Panc1 (cell line): ENCODE data around the gene YBX3. TPM values are rescaled to one million over a fixed set of nuclear protein-coding genes. Genes with fewer than 3 reads are reported as not detected.
A peak's percentile ranks its signal among the peaks of the same experiment; 100 is the strongest.

Experiments used
- ATAC-seq: fragments of 200-7000 bp; cut with Tn5 transposase; 2 replicates; pipeline ENCODE4 v1.9.1; 2020; ENCODE audit warnings: mild to moderate bottlenecking, moderate library complexity
- BruUV-seq: library from RNA; stranded (reverse); fragments of 400-500 nt; replicated peaks from 2 replicates; lab custom pipeline; 2021; lab: Mats Ljungman, UMichigan
- CTCF ChIA-PET: fragments of 300-600 bp; sonication (Branson Sonifier 250); formaldehyde crosslinking; loops from one replicate; lab custom pipeline; 2022; ENCODE audit warnings: antibody characterized with exemption; lab: Charles Lee
- POLR2A ChIA-PET: fragments of 300-600 bp; sonication (Branson Sonifier 250); formaldehyde crosslinking; loops from one replicate; lab custom pipeline; 2022; ENCODE audit warnings: antibody characterized with exemption; lab: Charles Lee
- DNase-seq: peaks from one replicate; pipeline ENCODE4 v3.0.0-alpha.2; 2010; ENCODE audit warnings: low read depth, low spot score
- H3K27ac ChIP-seq: 2 replicates; pipeline ENCODE4 v1.5.1; 2011; ENCODE audit warnings: mild to moderate bottlenecking, low read length, inconsistent platforms
- H3K27me3 ChIP-seq: fragments of 200-500 bp; sonication (Bioruptor generic); 2 replicates; pipeline ENCODE4 v1.6.0; 2014; ENCODE audit warnings: low read length, inconsistent platforms; ENCODE audit not compliant: control insufficient read depth, insufficient read depth
- H3K36me3 ChIP-seq: fragments of 200-500 bp; sonication (Bioruptor generic); 2 replicates; pipeline ENCODE4 v1.5.1; 2014; ENCODE audit warnings: inconsistent platforms, mild to moderate bottlenecking, low read length, moderate library complexity; ENCODE audit not compliant: control insufficient read depth, insufficient read depth
- H3K4me1 ChIP-seq: 2 replicates; pipeline ENCODE4 v1.5.1; 2011; ENCODE audit warnings: inconsistent platforms, mild to moderate bottlenecking, low read length, moderate library complexity; ENCODE audit not compliant: control insufficient read depth, insufficient read depth
- H3K4me3 ChIP-seq, 2 experiments: 2 replicates each; pipeline ENCODE4 v1.5.1; 2011 to 2012; ENCODE audit warnings: low read depth in 2 of 2, low read length in 2 of 2, mild to moderate bottlenecking in 2 of 2, inconsistent platforms in 1 of 2, moderate library complexity in 1 of 2
- H3K9me3 ChIP-seq: fragments of 200-500 bp; sonication (Bioruptor generic); 2 replicates; pipeline ENCODE4 v1.5.1; 2014; ENCODE audit warnings: low read depth, mild to moderate bottlenecking, inconsistent platforms, low read length, moderate library complexity; ENCODE audit not compliant: control insufficient read depth, insufficient read depth
- CTCF ChIP-seq: fragments of 450-650 bp; IDR thresholded peaks from 2 replicates; pipeline ENCODE4 v1.5.1; 2017; ENCODE audit warnings: mild to moderate bottlenecking
- POLR2AphosphoS5 ChIP-seq: IDR thresholded peaks from 2 replicates; pipeline ENCODE4 v1.6.1; 2012; ENCODE audit warnings: mild to moderate bottlenecking, low read depth, low read length, moderate library complexity
- REST ChIP-seq, 2 experiments: IDR thresholded peaks; 2 replicates each; pipeline ENCODE4 v1.6.1; 2011 to 2012; ENCODE audit warnings: low read depth in 2 of 2, control low read depth in 1 of 2, low read length in 1 of 2, mild to moderate bottlenecking in 1 of 2, moderate library complexity in 1 of 2; ENCODE audit not compliant: insufficient read depth in 1 of 2
- SIN3A ChIP-seq: IDR thresholded peaks from 2 replicates; pipeline ENCODE4 v1.6.1; 2012; ENCODE audit warnings: low read depth, mild to moderate bottlenecking, low read length, moderate library complexity, borderline replicate concordance; ENCODE audit not compliant: insufficient read depth
- TCF7L2 ChIP-seq: IDR thresholded peaks from 2 replicates; pipeline ENCODE4 v1.6.1; 2011; ENCODE audit warnings: mild to moderate bottlenecking, low read depth, low read length, inconsistent platforms
- in situ Hi-C: cut with HindIII; loops from 2 replicates; pipeline ENCODE4 v1.10.0; 2016; ENCODE audit warnings: low sequenced_read_pairs, low pct_unique_long_range_greater_than_20kb
- intact Hi-C: fragments of 100-400 bp; cut with micrococcal nuclease; formaldehyde crosslinking; loops from one replicate; pipeline ENCODE4 v1.10.0; 2022; ENCODE audit not compliant: unreplicated experiment
- total RNA-seq: library from RNA; stranded (reverse); gene quantifications from one replicate; pipeline ENCODE4 v1.2.1, GENCODE V29; 2021; ENCODE audit not compliant: unreplicated experiment

The YBX3 gene
- total RNA-seq, 1 experiment from 2014 or later, result 155 TPM

GRCh38 chr12:10753059-10753458, 29.9 kb upstream of the YBX3 start:
- CTCF ChIA-PET, result no interaction called here
- BruUV-seq, result no TSS peak
- no peak for TF ChIP-seq REST (IDR thresholded peaks at IDR 0.05; ENCODE audit: insufficient read depth in 1 of 2, low read depth in 2 of 2, low read length in 1 of 2)
- TF ChIP-seq SIN3A, result no peak
- no peak for TF ChIP-seq CTCF
- TF ChIP-seq POLR2AphosphoS5, result no peak
- no peak for TF ChIP-seq TCF7L2

DNA sequence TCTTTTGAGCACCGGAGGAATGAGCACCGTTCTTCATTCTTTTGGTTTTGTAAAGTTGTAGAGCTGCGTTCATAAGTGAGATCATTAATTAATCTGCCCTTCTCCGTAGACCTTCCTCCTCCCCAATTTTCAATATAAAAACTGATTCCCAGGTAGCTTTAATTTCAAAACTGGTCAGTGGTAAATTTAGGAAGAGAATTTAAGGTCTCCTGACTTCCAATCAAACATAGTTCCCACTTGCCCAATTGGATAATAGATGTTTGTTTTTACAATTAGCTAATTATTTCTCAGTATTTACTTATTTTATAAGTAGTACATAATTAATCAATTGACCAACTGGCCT, 27.2 kb upstream of the YBX3 start:
- H3K4me3 ChIP-seq, result no peak overlapping the region
- no peaks in the 10 kb centered on the region for H3K4me1 ChIP-seq
- intact Hi-C loops, result loop anchor here (10.0 kb wide), 1 partner anchor 136 kb away; the partner anchor contains the start of gene MAGOHB
- no peaks in the 10 kb centered on the region for H3K9me3 ChIP-seq
- no peak for DNase-seq
- in situ Hi-C loops, result no loop called here
- no peaks in the 10 kb centered on the region for H3K27me3 ChIP-seq
- H3K36me3 ChIP-seq, result no peaks in the 10 kb centered on the region
- no peak for ATAC-seq
- BruUV-seq, result no TSS peak
- ChIA-PET CTCF (interaction anchor here (0.6 to 1.0 kb wide), 2 partner anchors 18 to 54 kb away, joined by 3 read pairs; no protein-coding TSS in a partner anchor), POLR2A (no interaction called here)
- peak; percentile 63 for TF ChIP-seq CTCF
- no peak for TF ChIP-seq POLR2AphosphoS5
- no peak overlapping the region for H3K27ac ChIP-seq

More at GRCh38 chr12:10753059-10753458, 29.9 kb upstream of the YBX3 start:
- peaks cover 7% of the 10 kb centered on the region; the same call in 1 of the 2 replicates for H3K9me3 ChIP-seq
- DNase-seq, result no peak
- intact Hi-C loops (loop anchor here (10.0 kb wide), 1 partner anchor 138 kb away; the partner anchor contains the start of gene MAGOHB), in situ Hi-C loops (no loop called here)
- no peak overlapping the region for H3K27ac ChIP-seq
- POLR2A ChIA-PET, result no interaction called here
- H3K4me3 ChIP-seq, result no peak overlapping the region
- H3K27me3 ChIP-seq, result no peaks in the 10 kb centered on the region
- H3K36me3 ChIP-seq, result no peaks in the 10 kb centered on the region
- no peak for ATAC-seq
- H3K4me1 ChIP-seq, result no peaks in the 10 kb centered on the region
